HepG2 (cell line): ENCODE measurements around the gene GALNT12. TPM values are rescaled to one million over a fixed set of nuclear protein-coding genes. Genes with fewer than 3 reads are reported as not detected.
A peak's percentile ranks its signal among the peaks of the same experiment; 100 is the strongest.

Experiments
- GTF3A ChIP-seq: sonication (generic); formaldehyde crosslinking; conservative IDR thresholded peaks from 2 replicates; pipeline ENCODE4 v1.4.0; 2020; ENCODE audit warnings: mild to moderate bottlenecking, missing genetic modification reagents
- KDM3A ChIP-seq: IDR thresholded peaks from 2 replicates; pipeline ENCODE4 v1.6.1; 2018; ENCODE audit warnings: low read depth, missing compliant biosample characterization
- KLF12 ChIP-seq: sonication (generic); formaldehyde crosslinking; IDR thresholded peaks from 2 replicates; pipeline ENCODE4 v1.4.0; 2020; ENCODE audit warnings: missing genetic modification reagents, borderline replicate concordance
- MAF1 ChIP-seq: sonication (generic); formaldehyde crosslinking; IDR thresholded peaks from 2 replicates; pipeline ENCODE4 v1.5.0; 2020; ENCODE audit warnings: missing genetic modification reagents, borderline replicate concordance
- MIER2 ChIP-seq: IDR thresholded peaks from 2 replicates; pipeline ENCODE4 v1.6.1; 2016; ENCODE audit warnings: missing biosample characterization, missing genetic modification reagents
- NFRKB ChIP-seq: fragments of 450-650 bp; IDR thresholded peaks from 2 replicates; pipeline ENCODE4 v1.6.1; 2017
- RNF2 ChIP-seq: fragments of 450-650 bp; conservative IDR thresholded peaks from 2 replicates; pipeline ENCODE4 v1.6.1; 2016; ENCODE audit warnings: low read depth
- RXRB ChIP-seq: IDR thresholded peaks from 2 replicates; pipeline ENCODE4 v1.6.1; 2016; ENCODE audit warnings: borderline replicate concordance, missing genetic modification reagents, missing compliant biosample characterization
- TAF1 ChIP-seq: sonication (generic); formaldehyde crosslinking; IDR thresholded peaks from 2 replicates; pipeline ENCODE4 v1.4.0; 2020; ENCODE audit warnings: missing genetic modification reagents
- ZBTB7A ChIP-seq: sonication (generic); formaldehyde crosslinking; IDR thresholded peaks from 2 replicates; pipeline ENCODE4 v1.8.0; 2022; ENCODE audit warnings: mild to moderate bottlenecking, missing genetic modification reagents
- ZNF264 ChIP-seq: sonication (generic); formaldehyde crosslinking; IDR thresholded peaks from 2 replicates; pipeline ENCODE4 v1.4.0; 2020; ENCODE audit warnings: missing genetic modification reagents
- ZNF564 ChIP-seq: sonication (generic); formaldehyde crosslinking; IDR thresholded peaks from 2 replicates; pipeline ENCODE4 v1.8.1; 2023; ENCODE audit warnings: mild to moderate bottlenecking, missing genetic modification reagents
- ZNF570 ChIP-seq: sonication (generic); formaldehyde crosslinking; IDR thresholded peaks from 2 replicates; pipeline ENCODE4 v1.4.0; 2020; ENCODE audit warnings: mild to moderate bottlenecking, missing genetic modification reagents, borderline replicate concordance
- ZNF766 ChIP-seq: sonication (generic); formaldehyde crosslinking; IDR thresholded peaks from 2 replicates; pipeline ENCODE4 v1.5.0; 2020; ENCODE audit warnings: missing genetic modification reagents, borderline replicate concordance
- ZNF788 ChIP-seq: sonication (generic); formaldehyde crosslinking; IDR thresholded peaks from 2 replicates; pipeline ENCODE4 v1.5.0; 2020; ENCODE audit warnings: mild to moderate bottlenecking, missing genetic modification reagents, borderline replicate concordance
- ZSCAN29 ChIP-seq: sonication (generic); formaldehyde crosslinking; conservative IDR thresholded peaks from 2 replicates; pipeline ENCODE4 v1.4.0; 2020; ENCODE audit warnings: mild to moderate bottlenecking, missing genetic modification reagents
- polyA plus RNA-seq, 8 experiments: library from polyadenylated mRNA; depleted of rRNA in 3 of 8; stranded (reverse) in 7 of 8; unstranded in 1 of 8; fragments of >200 nt; fragmentation: Illumina TruSeq in 4 of 8; extraction: Trizol in 4 of 8; gene quantifications; 2 replicates each; pipeline versions ENCODE4 v1.2.1 to v1.2.3, GENCODE V29; 2011 to 2016; ENCODE audit warnings: low read depth in 4 of 8, missing spikeins in 1 of 8, mixed read lengths in 1 of 8; ENCODE audit not compliant: insufficient read depth in 1 of 8
- total RNA-seq, 5 experiments: library from RNA; depleted of rRNA; stranded (reverse); fragments of >200 nt; fragmentation: Illumina TruSeq; extraction: Trizol; gene quantifications; 2 replicates each; pipeline ENCODE4 v1.2.3, GENCODE V29; 2016; ENCODE audit warnings: low read depth in 1 of 5
- TF ChIP-seq, protein P1 (sequence below): sonication (generic); formaldehyde crosslinking; IDR thresholded peaks from 2 replicates; pipeline ENCODE4 v1.4.0; 2020; ENCODE audit warnings: mild to moderate bottlenecking, missing genetic modification reagents, borderline replicate concordance
- TF ChIP-seq, protein P2 (sequence below): sonication (generic); formaldehyde crosslinking; IDR thresholded peaks from 2 replicates; pipeline ENCODE4 v1.4.0; 2020; ENCODE audit warnings: missing genetic modification reagents
- TF ChIP-seq, protein P3 (sequence below): sonication (generic); formaldehyde crosslinking; IDR thresholded peaks from 2 replicates; pipeline ENCODE4 v1.8.1; 2023; ENCODE audit warnings: mild to moderate bottlenecking, missing genetic modification reagents
- TF ChIP-seq, protein P4 (sequence below): sonication (generic); formaldehyde crosslinking; IDR thresholded peaks from 2 replicates; pipeline ENCODE4 v1.8.1; 2023; ENCODE audit warnings: missing genetic modification reagents, inconsistent platforms, borderline replicate concordance

Gene GALNT12
- total and polyA plus RNA-seq, 2 of the 13 experiments (the other 11 are each of a cell fraction or from before 2014, with no cell fraction given), result 0.07 TPM; not detected in 1

DNA sequence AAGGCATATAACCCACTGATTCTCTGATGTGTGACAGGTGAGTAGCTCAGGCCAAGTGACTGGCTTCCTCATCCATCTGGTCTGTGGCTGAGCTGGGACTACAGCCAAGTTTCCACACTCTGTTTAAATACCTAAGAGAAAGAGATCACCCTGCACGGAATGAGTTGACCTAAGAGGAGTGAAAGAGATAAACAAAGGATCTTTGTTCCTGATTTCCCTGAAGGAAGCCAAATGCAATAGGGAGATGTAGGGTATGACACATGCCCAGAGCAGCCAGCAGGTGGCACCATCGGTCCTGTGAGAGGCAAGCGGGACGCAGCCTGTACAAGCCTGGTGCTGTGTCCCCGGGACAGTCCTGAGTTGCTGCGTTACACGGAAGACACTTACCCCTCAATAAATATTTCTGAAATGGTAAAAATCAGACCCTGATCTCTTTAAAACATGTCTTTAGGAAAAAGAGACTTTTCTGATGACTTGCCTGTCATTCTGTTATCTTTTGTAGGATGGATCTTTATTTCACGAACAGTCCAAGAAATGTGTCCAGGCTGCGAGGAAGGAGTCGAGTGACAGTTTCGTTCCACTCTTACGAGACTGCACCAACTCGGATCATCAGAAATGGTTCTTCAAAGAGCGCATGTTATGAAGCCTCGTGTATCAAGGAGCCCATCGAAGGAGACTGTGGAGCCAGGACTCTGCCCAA lies 41.1 kb downstream of the GALNT12 start (continued):
- TF ChIP-seq, protein P1, sequence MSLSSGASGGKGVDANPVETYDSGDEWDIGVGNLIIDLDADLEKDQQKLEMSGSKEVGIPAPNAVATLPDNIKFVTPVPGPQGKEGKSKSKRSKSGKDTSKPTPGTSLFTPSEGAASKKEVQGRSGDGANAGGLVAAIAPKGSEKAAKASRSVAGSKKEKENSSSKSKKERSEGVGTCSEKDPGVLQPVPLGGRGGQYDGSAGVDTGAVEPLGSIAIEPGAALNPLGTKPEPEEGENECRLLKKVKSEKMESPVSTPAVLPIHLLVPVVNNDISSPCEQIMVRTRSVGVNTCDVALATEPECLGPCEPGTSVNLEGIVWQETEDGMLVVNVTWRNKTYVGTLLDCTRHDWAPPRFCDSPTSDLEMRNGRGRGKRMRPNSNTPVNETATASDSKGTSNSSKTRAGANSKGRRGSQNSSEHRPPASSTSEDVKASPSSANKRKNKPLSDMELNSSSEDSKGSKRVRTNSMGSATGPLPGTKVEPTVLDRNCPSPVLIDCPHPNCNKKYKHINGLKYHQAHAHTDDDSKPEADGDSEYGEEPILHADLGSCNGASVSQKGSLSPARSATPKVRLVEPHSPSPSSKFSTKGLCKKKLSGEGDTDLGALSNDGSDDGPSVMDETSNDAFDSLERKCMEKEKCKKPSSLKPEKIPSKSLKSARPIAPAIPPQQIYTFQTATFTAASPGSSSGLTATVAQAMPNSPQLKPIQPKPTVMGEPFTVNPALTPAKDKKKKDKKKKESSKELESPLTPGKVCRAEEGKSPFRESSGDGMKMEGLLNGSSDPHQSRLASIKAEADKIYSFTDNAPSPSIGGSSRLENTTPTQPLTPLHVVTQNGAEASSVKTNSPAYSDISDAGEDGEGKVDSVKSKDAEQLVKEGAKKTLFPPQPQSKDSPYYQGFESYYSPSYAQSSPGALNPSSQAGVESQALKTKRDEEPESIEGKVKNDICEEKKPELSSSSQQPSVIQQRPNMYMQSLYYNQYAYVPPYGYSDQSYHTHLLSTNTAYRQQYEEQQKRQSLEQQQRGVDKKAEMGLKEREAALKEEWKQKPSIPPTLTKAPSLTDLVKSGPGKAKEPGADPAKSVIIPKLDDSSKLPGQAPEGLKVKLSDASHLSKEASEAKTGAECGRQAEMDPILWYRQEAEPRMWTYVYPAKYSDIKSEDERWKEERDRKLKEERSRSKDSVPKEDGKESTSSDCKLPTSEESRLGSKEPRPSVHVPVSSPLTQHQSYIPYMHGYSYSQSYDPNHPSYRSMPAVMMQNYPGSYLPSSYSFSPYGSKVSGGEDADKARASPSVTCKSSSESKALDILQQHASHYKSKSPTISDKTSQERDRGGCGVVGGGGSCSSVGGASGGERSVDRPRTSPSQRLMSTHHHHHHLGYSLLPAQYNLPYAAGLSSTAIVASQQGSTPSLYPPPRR (CRISPR knock-in tag), result no peak
- TF ChIP-seq TAF1 (no peak), MIER2 (peak; percentile 65; the same call in 1 of the 2 replicates), RXRB (CRISPR knock-in tag) (peak; percentile 56; the same call in 1 of the 2 replicates), ZSCAN29 (no peak), KDM3A (CRISPR knock-in tag) (no peak), MAF1 (CRISPR knock-in tag) (no peak), NFRKB (no peak), ZNF564 (CRISPR knock-in tag) (no peak), RNF2 (no peak), ZNF766 (CRISPR knock-in tag) (no peak), GTF3A (CRISPR knock-in tag) (no peak), ZNF264 (CRISPR knock-in tag) (no peak), ZNF788 (CRISPR knock-in tag) (no peak), KLF12 (CRISPR knock-in tag) (no peak), ZBTB7A (CRISPR knock-in tag) (no peak), ZNF570 (CRISPR knock-in tag) (no peak)
- TF ChIP-seq, protein P2, sequence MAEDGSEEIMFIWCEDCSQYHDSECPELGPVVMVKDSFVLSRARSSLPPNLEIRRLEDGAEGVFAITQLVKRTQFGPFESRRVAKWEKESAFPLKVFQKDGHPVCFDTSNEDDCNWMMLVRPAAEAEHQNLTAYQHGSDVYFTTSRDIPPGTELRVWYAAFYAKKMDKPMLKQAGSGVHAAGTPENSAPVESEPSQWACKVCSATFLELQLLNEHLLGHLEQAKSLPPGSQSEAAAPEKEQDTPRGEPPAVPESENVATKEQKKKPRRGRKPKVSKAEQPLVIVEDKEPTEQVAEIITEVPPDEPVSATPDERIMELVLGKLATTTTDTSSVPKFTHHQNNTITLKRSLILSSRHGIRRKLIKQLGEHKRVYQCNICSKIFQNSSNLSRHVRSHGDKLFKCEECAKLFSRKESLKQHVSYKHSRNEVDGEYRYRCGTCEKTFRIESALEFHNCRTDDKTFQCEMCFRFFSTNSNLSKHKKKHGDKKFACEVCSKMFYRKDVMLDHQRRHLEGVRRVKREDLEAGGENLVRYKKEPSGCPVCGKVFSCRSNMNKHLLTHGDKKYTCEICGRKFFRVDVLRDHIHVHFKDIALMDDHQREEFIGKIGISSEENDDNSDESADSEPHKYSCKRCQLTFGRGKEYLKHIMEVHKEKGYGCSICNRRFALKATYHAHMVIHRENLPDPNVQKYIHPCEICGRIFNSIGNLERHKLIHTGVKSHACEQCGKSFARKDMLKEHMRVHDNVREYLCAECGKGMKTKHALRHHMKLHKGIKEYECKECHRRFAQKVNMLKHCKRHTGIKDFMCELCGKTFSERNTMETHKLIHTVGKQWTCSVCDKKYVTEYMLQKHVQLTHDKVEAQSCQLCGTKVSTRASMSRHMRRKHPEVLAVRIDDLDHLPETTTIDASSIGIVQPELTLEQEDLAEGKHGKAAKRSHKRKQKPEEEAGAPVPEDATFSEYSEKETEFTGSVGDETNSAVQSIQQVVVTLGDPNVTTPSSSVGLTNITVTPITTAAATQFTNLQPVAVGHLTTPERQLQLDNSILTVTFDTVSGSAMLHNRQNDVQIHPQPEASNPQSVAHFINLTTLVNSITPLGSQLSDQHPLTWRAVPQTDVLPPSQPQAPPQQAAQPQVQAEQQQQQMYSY (CRISPR knock-in tag), result no peak
- TF ChIP-seq, protein P3, sequence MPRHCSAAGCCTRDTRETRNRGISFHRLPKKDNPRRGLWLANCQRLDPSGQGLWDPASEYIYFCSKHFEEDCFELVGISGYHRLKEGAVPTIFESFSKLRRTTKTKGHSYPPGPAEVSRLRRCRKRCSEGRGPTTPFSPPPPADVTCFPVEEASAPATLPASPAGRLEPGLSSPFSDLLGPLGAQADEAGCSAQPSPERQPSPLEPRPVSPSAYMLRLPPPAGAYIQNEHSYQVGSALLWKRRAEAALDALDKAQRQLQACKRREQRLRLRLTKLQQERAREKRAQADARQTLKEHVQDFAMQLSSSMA (CRISPR knock-in tag), result no peak
- TF ChIP-seq, protein P4, sequence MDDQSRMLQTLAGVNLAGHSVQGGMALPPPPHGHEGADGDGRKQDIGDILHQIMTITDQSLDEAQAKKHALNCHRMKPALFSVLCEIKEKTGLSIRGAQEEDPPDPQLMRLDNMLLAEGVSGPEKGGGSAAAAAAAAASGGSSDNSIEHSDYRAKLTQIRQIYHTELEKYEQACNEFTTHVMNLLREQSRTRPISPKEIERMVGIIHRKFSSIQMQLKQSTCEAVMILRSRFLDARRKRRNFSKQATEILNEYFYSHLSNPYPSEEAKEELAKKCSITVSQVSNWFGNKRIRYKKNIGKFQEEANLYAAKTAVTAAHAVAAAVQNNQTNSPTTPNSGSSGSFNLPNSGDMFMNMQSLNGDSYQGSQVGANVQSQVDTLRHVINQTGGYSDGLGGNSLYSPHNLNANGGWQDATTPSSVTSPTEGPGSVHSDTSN (CRISPR knock-in tag), result no peak
